PC-3 (cell line): ENCODE data around the gene FBXO42. TPM values are rescaled to one million over a fixed set of nuclear protein-coding genes. Genes with fewer than 3 reads are reported as not detected.

Source experiments
- ATAC-seq: fragments of 200-7000 bp; cut with Tn5 transposase; 2 replicates; pipeline ENCODE4 v1.9.1; 2020; ENCODE audit warnings: mild to moderate bottlenecking, moderate library complexity
- BruUV-seq: library from RNA; stranded (reverse); fragments of 400-500 nt; replicated peaks from 2 replicates; lab custom pipeline; 2021; lab: Mats Ljungman, UMichigan
- CTCF ChIA-PET: fragments of 300-600 bp; sonication (Branson Sonifier 250); formaldehyde crosslinking; loops from one replicate; lab custom pipeline; 2022; ENCODE audit warnings: antibody characterized with exemption; lab: Charles Lee
- POLR2A ChIA-PET: fragments of 300-600 bp; sonication (Branson Sonifier 250); formaldehyde crosslinking; loops from one replicate; lab custom pipeline; 2022; ENCODE audit warnings: antibody characterized with exemption; ENCODE audit not compliant: unreplicated experiment; lab: Charles Lee
- DNase-seq: peaks from one replicate; pipeline ENCODE4 v3.0.0-alpha.2; 2015
- H2AFZ ChIP-seq: fragments of 300-600 bp; sonication (generic); 2 replicates; pipeline ENCODE4 v1.6.0; 2016; ENCODE audit warnings: antibody characterized with exemption, low read length
- H3F3A ChIP-seq: fragments of 300-600 bp; sonication (generic); one replicate; pipeline ENCODE4 v1.6.0; 2017; ENCODE audit warnings: antibody characterized with exemption, low read length, control low read depth, mild to moderate bottlenecking; ENCODE audit not compliant: unreplicated experiment
- H3K27ac ChIP-seq: fragments of 300-600 bp; sonication (generic); 2 replicates; pipeline ENCODE4 v1.5.1; 2016; ENCODE audit warnings: mild to moderate bottlenecking, low read length
- H3K27me3 ChIP-seq: fragments of 300-600 bp; sonication (generic); 2 replicates; pipeline ENCODE4 v1.6.1; 2016; ENCODE audit warnings: low read length, mixed read lengths
- H3K36me3 ChIP-seq: fragments of 300-600 bp; sonication (generic); 2 replicates; pipeline ENCODE4 v1.6.1; 2016; ENCODE audit warnings: low read depth, mixed run types, low read length, mixed read lengths
- H3K4me1 ChIP-seq: fragments of 300-600 bp; sonication (generic); 2 replicates; pipeline ENCODE4 v1.5.1; 2016; ENCODE audit warnings: low read length; ENCODE audit not compliant: insufficient read depth
- H3K4me2 ChIP-seq: fragments of 300-600 bp; sonication (generic); 2 replicates; pipeline ENCODE4 v1.6.0; 2016; ENCODE audit warnings: low read length
- H3K4me3 ChIP-seq: fragments of 300-600 bp; sonication (generic); 2 replicates; pipeline ENCODE4 v1.5.1; 2016; ENCODE audit warnings: mild to moderate bottlenecking, low read length, mixed read lengths
- H3K79me2 ChIP-seq: fragments of 300-600 bp; sonication (generic); 2 replicates; pipeline ENCODE4 v1.6.1; 2017; ENCODE audit warnings: low read length, mixed read lengths
- H3K9ac ChIP-seq: fragments of 300-600 bp; sonication (generic); 2 replicates; pipeline ENCODE4 v1.6.0; 2016; ENCODE audit warnings: mild to moderate bottlenecking, low read length
- H3K9me2 ChIP-seq: fragments of 300-600 bp; sonication (generic); replicated peaks from 2 replicates; pipeline ENCODE4 v1.6.1; 2016; ENCODE audit warnings: mixed run types, low read length, mixed read lengths
- H3K9me3 ChIP-seq: fragments of 300-600 bp; sonication (generic); 2 replicates; pipeline ENCODE4 v1.6.1; 2016; ENCODE audit warnings: low read length, mixed read lengths
- H4K20me1 ChIP-seq: fragments of 300-600 bp; sonication (generic); 2 replicates; pipeline ENCODE4 v1.6.1; 2016; ENCODE audit warnings: low read length, mixed read lengths
- CTCF ChIP-seq: fragments of 300-600 bp; sonication (generic); conservative IDR thresholded peaks from 2 replicates; pipeline ENCODE4 v1.5.1; 2017; ENCODE audit warnings: antibody characterized with exemption, low read depth, mild to moderate bottlenecking, low read length
- EZH2 ChIP-seq: fragments of 300-600 bp; sonication (generic); IDR thresholded peaks from one replicate; pipeline ENCODE4 v1.6.1; 2017; ENCODE audit warnings: antibody characterized with exemption, mild to moderate bottlenecking, low read length; ENCODE audit not compliant: unreplicated experiment
- EZH2phosphoT487 ChIP-seq: fragments of 300-600 bp; sonication (generic); IDR thresholded peaks from 2 replicates; pipeline ENCODE4 v1.6.1; 2018; ENCODE audit warnings: mild to moderate bottlenecking, antibody characterized with exemption, low read length, borderline replicate concordance
- intact Hi-C: fragments of 100-400 bp; cut with micrococcal nuclease; formaldehyde crosslinking; loops from 2 replicates; pipeline ENCODE4 v1.9.0; 2023
- total RNA-seq: library from RNA; depleted of rRNA; stranded (reverse); fragments of >200 nt; gene quantifications from 2 replicates; pipeline ENCODE4 v1.2.3, GENCODE V29; 2014

FBXO42 gene
- total RNA-seq, 1 experiment from 2014 or later = 16.0 TPM

DNA sequence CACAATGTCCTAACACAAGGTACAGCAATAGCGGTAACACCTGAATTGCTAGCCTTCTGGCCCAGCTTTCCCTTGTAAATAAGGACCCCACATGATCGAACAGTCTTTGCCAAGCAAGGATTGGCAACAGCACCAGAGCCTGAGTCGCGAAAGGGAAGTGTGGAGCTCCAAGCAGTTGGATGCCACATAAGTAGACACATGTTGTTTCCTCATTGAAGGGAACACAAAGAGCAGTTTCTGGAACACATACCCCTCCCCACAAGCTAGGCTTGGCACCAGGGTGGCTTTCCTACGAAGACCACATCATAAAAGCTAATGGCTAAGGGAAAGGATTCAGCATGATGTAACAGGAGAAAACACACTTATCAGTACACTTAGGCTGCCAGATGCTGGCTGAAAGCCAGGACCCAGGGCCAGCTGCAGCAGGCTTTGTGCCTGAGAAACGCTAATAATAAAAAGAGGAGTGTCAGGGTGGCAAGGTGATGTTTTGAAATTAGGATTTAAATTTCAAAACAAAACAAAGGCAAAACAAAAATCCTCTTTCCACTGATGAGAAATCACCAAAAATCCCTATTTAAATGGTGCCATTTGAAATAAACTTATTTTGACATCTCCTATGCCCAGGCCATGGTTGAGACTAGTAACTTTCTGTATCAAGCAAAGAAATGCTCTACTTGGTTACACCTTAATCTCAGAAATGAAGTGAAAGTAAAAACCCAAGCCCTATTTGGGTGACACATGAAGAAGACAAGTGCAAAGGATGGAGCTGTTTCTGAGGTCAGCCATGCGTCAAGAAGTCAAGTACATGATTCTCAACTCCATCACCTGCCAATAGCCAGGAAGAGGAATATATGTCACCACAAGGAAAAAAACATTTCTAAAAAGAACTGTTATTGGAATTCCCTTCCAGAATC, 103.4 kb downstream of the FBXO42 start:
- Histone ChIP-seq H3K27ac (peak overlapping the region; percentile 52), H3K9ac (no peak overlapping the region), H2AFZ (no peak overlapping the region), H3K9me2 (no peaks in the 10 kb centered on the region), H3K36me3 (peaks cover 15% of the 10 kb centered on the region; the same call in 1 of the 2 replicates), H3F3A (peaks cover 3% of the 10 kb centered on the region), H3K79me2 (no peaks in the 10 kb centered on the region), H3K4me2 (peak overlapping the region; percentile 12), H3K4me1 (peaks cover 46% of the 10 kb centered on the region), H3K27me3 (no peaks in the 10 kb centered on the region), H3K4me3 (no peak overlapping the region), H4K20me1 (0 out of 2 replicates have a peak, but pooled peaks cover 3% of the 10 kb centered on the region), H3K9me3 (no peaks in the 10 kb centered on the region)
- no TSS peak for BruUV-seq
- ChIA-PET CTCF (interaction anchor here (0.5 to 0.6 kb wide), 2 partner anchors 31 to 62 kb away, joined by 4 to 6 read pairs; no protein-coding TSS in a partner anchor), POLR2A (interaction anchor here (1.2 kb wide), 1 partner anchor 32 kb away, joined by 3 read pairs; no protein-coding TSS in a partner anchor)
- peak; percentile 55 for ATAC-seq
- TF ChIP-seq EZH2 (no peak), EZH2phosphoT487 (no peak), CTCF (no peak)
- peak; percentile 80 for DNase-seq
- intact Hi-C loops = no loop called here

GRCh38 chr1:16248007-16248436, 104.3 kb downstream of the FBXO42 start:
- ChIA-PET CTCF (no interaction called here), POLR2A (interaction anchor here (1.2 kb wide), 1 partner anchor 31 kb away, joined by 3 read pairs; no protein-coding TSS in a partner anchor)
- H3K9me2 ChIP-seq = no peaks in the 10 kb centered on the region
- no peak for TF ChIP-seq EZH2phosphoT487
- no peak for TF ChIP-seq EZH2
- TF ChIP-seq CTCF = no peak
- H3K4me2 ChIP-seq = peak overlapping the region; percentile 12; the same call in 1 of the 2 replicates
- H4K20me1 ChIP-seq = 0 out of 2 replicates have a peak, but pooled peaks cover 3% of the 10 kb centered on the region
- H3K79me2 ChIP-seq = no peaks in the 10 kb centered on the region
- BruUV-seq = no TSS peak
- peak overlapping the region; percentile 52 for H3K27ac ChIP-seq
- H3K4me3 ChIP-seq = no peak overlapping the region
- intact Hi-C loops = no loop called here
- no peak overlapping the region for H3K9ac ChIP-seq
- no peak overlapping the region for H2AFZ ChIP-seq
- peaks cover 38% of the 10 kb centered on the region for H3K4me1 ChIP-seq
- no peaks in the 10 kb centered on the region for H3K9me3 ChIP-seq
- H3K27me3 ChIP-seq = no peaks in the 10 kb centered on the region
- no peak for ATAC-seq
- H3F3A ChIP-seq = no peaks in the 10 kb centered on the region
- peaks cover 15% of the 10 kb centered on the region; the same call in 1 of the 2 replicates for H3K36me3 ChIP-seq
- no peak for DNase-seq
